HG03354 (cell line): ENCODE results near the gene LRIF1.
"Not testable (repeated sequence)": the region's sequence is repeated elsewhere in the genome, so short reads cannot be mapped to it uniquely, and the experiment has no call there.

Source experiments
- ATAC-seq: cut with Tn5 transposase; IDR thresholded peaks from one replicate; pipeline ENCODE4 v1.9.1; 2021; ENCODE audit warnings: mild to moderate bottlenecking; ENCODE audit not compliant: unreplicated experiment, poor library complexity, severe bottlenecking

Gene LRIF1

DNA sequence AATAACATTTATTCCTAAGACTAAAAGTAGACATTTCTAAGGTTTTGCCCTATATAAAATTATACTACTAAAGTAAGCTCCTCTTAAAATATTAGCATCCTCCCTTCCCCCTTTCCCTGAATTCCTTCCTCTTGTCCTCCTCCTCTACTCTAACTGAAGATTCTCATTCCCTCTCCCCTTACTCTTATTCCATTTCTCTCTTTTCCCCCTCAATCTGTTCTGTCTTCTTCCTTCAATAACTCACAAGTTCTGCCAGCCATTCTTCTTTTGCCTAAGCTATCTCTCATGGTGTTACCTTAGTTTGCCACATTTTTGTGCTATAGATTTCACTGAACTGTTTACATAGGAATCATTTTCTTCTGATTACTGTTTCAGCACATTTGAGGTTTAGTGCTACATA, 10.7 kb downstream of the LRIF1 start:
- ATAC-seq, result no peak

DNA sequence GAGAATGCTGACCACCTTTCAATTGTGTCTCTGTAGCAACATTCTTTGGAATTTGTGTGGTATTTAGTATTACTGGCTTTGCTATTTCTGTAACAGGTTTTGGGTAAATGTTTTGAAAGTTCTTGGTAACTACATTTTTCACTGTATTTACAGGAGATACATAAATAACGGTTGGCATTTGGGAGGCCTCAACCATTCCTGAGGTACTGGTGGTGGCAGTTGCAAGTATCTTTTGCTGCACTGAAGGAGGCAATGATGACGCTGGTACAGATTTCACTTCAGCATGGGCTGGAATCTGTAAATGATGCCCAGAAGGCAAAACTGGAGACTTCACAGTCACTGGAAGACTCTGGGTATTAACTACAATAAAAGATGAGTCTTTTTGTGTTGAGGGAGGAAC, 11.7 kb downstream of the LRIF1 start:
- ATAC-seq, result no peak

GRCh38 chr1:110951161-110951560, 12.6 kb downstream of the LRIF1 start:
- no peak for ATAC-seq

- ATAC-seq, result no peak
Observed at GRCh38 chr1:110948038-110948810, 15.5 kb downstream of the LRIF1 start.

DNA sequence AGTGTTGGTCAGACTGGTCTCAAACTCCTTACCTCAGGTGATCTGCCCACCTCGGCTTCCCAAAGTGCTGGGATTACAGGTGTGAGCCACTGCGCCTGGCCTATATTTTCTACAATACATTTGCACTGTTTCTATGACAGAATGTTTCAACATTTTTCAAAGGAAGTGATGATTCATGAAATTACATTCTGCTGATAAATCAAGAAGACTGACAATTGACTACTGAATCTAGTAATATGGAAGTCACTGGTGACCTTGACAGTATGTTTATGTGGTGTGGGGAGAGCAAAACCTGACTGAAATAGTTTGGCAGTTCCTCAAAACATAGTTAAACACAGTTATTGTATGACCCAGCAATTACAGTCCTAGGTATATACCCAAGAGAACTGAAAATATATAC, 18.1 kb downstream of the LRIF1 start:
- ATAC-seq, result no peak

DNA sequence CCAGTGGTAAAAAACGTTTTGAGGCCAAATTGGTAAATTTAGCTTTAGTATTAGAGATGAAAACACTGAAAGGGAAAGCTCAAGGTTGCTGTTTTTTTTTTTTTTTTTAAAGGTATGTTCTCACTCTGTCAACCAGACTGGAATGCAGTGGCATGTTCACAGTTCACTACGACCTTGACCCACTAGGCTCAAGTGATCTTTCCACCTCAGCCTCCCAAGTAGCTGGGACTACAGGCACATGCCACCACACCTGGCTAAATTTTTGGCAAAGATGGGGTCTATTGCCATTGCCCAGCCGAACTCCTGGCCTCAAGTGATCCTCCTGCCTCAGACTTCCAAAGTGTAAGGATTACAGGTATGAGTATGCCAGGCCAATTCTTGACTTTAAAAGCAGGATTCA, 18.9 kb downstream of the LRIF1 start:
- no peak for ATAC-seq

GRCh38 chr1:110936567-110936966, 27.2 kb downstream of the LRIF1 start:
- no peak for ATAC-seq

- ATAC-seq, result not testable (repeated sequence)
Observed at GRCh38 chr1:110931097-110931496, 32.6 kb downstream of the LRIF1 start.

DNA sequence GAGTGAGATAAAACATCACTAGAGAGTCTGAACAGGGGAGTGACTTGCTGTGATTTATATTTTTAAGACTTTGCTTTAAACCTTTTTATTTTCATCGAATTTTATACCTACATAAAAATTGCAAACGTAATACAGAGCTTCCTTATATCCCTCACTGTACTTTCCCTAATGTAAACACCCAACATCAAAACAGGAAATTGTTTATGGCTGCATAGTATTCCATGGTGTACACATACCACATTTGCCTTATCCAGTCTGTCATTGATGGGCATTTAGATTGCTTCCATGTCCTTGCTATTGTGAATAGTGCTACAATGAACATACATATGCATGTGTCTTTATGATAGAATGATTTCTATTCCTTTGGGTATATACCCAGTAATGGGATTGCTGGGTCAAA, 34.8 kb downstream of the LRIF1 start:
- no peak for ATAC-seq

DNA sequence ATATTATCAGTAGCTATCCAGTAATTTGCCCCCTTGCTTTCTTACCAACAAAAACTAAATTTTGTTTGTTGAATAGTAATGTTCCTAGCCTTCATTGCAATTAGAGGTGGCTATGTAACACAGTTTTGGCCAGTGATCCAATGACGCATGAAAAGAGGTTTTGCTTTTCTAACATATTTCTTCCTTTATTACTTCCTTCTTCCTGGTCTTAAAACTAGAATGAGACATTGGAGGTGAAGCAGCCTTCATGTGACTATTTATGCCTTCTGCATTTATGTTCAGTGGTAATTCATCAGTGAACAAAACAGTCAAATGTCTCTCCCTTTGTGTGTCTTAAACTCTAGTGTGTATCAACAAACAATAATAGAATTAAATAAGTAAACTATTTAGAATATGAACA, 35.5 kb downstream of the LRIF1 start:
- ATAC-seq, result no peak

DNA sequence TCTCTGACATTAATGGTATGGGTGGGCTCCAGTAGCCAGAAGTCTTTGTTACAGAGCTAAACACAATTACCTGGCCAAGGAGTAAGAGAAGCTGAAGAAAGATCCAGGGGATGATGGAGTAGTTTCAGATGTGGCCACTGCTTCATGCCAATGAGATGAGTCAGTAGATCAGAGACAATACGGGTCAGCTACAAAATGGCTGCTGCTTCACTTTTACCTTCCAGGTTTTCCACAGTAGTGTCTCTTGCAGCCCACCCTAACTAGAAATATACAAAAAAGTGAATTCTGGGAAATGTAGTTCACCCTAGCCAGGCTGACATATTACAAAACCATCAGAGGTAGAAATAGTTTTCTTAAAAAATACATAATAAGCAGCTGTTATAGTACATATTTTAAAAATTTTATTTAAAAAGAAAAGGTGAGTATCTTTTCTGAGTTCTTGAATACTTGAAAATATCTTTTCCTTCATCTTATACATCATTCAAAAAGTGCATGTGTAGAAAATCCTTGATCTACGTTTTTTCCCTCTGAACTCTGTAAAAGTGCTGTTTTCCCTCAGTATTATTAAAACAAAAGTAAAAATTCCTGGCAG, 36.1 kb downstream of the LRIF1 start:
- ATAC-seq, result no peak

DNA sequence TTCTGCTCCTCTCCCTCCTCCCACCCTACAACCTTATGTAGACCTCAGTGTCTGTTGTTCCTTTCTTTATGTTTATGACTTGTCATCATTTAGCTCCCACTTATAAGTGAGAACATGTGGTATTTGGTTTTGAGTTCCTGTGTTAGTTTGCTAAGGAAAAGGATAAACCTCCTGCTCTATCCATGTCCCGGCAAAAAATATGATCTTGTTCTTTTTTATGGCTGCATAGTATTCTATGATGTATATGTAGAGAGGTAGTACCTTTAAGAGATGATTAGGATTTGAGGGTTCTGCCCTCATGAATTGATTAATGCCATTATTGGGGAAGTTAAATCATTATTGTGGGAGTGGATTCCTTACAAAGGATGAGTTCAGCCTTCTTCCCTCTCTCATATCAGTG, 41.8 kb downstream of the LRIF1 start:
- ATAC-seq, result no peak

- ATAC-seq, result no peak
Observed at GRCh38 chr1:110918016-110918415, 45.7 kb downstream of the LRIF1 start.

DNA sequence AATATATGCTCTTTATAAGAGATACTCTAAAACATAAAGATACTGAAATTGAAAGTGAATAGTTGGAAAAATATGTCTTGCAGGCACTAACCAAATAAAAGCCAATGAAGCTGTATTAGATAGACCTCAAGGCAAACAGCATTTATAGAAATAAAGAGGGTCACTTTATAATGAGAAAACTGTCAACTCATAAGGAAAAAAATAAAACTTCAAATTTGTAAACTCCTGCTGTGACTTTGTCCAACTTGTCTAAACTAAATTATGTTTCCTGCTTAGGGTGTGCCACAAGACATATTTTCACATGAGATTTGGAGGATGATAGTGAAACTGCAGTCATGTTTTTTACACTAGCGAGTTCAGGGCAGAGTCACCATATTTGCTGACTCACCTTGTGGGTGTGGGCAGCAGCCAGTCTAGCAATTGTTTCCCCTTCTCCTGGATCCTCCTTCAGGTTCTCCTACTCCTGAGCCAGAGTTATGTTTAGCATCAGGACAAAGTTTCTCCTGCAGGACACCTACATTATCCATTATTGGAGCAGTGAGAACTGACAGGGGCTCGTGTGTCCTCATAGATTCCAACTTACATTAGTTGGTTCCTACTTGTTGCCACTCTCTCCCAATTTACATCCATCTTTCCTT, 46.9 kb downstream of the LRIF1 start:
- peak; percentile 71 for ATAC-seq

- ATAC-seq, result no peak
Observed at GRCh38 chr1:110916274-110916668, 47.5 kb downstream of the LRIF1 start.

DNA sequence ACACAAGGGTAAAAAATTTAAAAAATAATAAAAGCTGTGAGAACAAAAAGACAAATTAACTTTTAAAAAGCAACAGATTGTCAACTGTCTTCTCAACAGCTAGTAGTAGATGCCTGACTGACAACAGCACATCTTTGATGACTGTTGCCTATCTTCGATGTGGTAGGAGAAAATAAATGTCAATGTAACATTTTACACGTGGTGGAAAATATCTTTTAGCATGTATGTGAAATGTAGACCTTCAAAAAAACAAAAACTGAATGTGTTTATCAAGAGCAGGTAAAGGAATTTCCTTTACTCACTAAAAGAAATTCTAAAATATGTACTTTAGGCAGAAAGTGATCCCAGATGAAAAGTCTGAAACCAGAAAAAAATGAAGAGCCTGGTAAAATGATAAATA, 47.9 kb downstream of the LRIF1 start:
- no peak for ATAC-seq

DNA sequence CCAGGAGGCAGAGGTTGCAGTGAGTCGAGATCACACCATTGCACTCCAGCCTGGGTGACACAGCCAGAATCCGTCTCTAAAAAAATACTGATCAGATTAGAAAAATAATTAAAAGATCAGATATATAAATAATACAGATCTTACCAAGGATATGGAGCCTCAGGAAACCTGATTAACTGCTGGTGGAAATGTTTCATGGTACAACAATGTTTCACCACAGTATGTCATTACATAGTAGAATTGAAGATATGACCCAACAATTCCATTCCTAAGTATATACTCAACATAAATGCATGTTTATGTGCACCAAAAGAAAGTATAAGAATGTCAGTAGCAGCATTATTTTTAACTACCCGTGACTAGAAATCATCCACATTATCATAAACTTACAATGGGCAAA, 49.0 kb downstream of the LRIF1 start:
- ATAC-seq, result no peak

DNA sequence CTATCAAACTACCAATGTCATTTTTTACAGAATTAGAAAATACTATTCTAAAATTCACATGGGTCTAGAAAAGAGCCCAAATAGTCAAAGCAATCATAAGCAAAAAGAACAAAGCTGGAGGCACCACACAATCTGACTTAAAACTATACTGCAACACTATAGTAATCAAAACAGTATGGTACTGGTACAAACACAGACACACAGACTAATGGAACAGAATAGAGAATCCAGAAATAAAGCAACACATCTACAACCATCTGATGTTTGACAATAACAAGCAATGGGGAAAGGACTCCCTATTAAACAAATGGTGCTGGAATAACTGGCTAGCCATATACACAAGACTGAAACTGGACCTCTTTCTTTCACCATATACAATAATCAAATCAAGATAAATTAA, 50.9 kb downstream of the LRIF1 start:
- no peak for ATAC-seq

DNA sequence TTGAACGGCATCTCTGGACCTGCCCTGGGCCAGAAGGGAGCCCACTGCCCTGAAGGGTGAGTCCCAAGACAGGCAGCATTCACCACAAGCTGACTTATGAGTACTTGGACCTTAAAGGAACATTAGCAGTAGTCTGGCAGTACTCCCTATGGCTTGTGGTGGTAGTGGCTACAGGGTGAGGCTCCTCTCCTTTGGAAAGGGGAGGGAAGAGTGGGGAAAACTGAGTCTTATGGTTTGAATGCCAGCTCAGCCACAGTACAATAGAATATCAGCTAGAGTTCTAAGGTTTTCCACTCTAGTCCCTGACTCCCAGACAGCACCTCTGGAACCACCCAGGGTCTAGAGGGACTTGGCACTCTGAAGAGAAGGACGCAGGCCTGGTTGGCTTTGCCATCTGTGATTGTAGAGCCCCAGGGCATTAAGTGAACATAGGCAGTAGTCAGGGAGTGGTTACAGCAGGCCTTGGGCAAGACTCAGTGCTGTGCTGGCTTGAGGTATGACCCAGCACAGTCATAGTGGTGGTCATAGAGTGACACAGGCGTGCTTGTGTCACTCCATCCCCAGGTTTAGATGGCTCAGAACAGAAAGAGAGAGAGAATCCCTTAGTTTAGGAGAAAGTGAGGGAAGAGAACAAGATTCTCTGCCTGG, 59.7 kb downstream of the LRIF1 start:
- ATAC-seq, result no peak

DNA sequence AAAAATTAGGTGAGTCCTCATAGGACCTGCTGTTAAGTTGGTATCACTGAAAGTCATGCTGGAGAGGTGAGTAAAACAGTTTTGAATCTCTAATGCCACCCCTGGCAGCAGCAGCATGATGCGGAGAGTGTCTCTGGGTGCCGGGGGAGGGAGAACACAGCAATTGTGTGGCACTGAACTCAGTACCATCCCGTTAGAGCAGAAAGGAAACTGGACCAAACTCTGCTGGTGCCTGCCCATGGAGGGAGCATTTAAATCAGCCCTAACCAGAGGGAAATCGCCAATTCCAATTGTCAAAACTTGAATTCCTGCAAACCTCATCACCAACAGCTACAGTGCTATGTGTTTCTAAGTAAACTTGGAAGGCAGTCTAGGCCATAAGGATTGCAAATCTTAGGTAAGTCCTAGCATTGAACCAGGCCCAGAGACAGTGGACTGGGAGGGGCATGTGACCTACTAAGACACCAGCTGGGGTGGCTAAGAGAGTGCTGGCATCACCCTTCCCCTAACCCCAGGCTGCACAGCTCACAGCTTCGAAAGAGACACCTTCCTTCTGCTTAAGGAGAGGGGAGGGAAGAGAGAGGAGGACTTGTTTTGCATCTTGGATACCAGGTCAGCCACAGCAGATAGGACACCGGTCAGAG, 60.8 kb downstream of the LRIF1 start:
- ATAC-seq, result no peak
